PFSK-1 (cell line): Measurements from ENCODE around the gene FAM83B.

Source experiments
- FOXP2 ChIP-seq: optimal IDR thresholded peaks from 2 replicates; pipeline ENCODE3; 2011; ENCODE audit warnings: borderline replicate concordance, control low read depth, inconsistent platforms; ENCODE audit not compliant: insufficient read depth; ENCODE audit errors: extremely low read length, extremely low read depth
- POLR2AphosphoS5 ChIP-seq: IDR thresholded peaks from 2 replicates; pipeline ENCODE4 v1.6.1; 2012; ENCODE audit warnings: low read depth, mild to moderate bottlenecking, control low read depth, low read length, moderate library complexity
- REST ChIP-seq, 2 experiments: IDR thresholded peaks; 2 replicates each; pipeline versions ENCODE4 v1.6.1 to v1.8.0; 2011 to 2012; ENCODE audit warnings: low read depth in 2 of 2, low read length in 2 of 2, control low read depth in 1 of 2, inconsistent platforms in 1 of 2, mild to moderate bottlenecking in 1 of 2, moderate library complexity in 1 of 2; ENCODE audit not compliant: insufficient read depth in 1 of 2
- SIN3A ChIP-seq: IDR thresholded peaks from 2 replicates; pipeline ENCODE4 v1.6.1; 2012; ENCODE audit warnings: mild to moderate bottlenecking, low read length, moderate library complexity, borderline replicate concordance; ENCODE audit not compliant: insufficient read depth
- TAF1 ChIP-seq: IDR thresholded peaks from 2 replicates; pipeline ENCODE4 v1.6.1; 2012; ENCODE audit warnings: low read length, control low read depth, borderline replicate concordance; ENCODE audit not compliant: insufficient read depth

- TF ChIP-seq TAF1: no peak
- no peak for TF ChIP-seq POLR2AphosphoS5
- TF ChIP-seq REST (IDR thresholded peaks at IDR 0.05; ENCODE audit: insufficient read depth in 1 of 2, low read depth in 2 of 2, low read length in 2 of 2): no peak
- no peak for TF ChIP-seq SIN3A
- no peak for TF ChIP-seq FOXP2
Observed at GRCh38 chr6:54801244-54801643, 45.3 kb upstream of the FAM83B start.
